Brain pericyte (primary cell): ENCODE measurements around the gene KRT20.
"Not testable (repeated sequence)": the region's sequence is repeated elsewhere in the genome, so short reads cannot be mapped to it uniquely, and the experiment has no call there.

Source experiments
- DNase-seq: peaks from one replicate; pipeline ENCODE4 v3.0.0-alpha.2; 2012; ENCODE audit warnings: low read depth, low spot score

The KRT20 gene, protein sequence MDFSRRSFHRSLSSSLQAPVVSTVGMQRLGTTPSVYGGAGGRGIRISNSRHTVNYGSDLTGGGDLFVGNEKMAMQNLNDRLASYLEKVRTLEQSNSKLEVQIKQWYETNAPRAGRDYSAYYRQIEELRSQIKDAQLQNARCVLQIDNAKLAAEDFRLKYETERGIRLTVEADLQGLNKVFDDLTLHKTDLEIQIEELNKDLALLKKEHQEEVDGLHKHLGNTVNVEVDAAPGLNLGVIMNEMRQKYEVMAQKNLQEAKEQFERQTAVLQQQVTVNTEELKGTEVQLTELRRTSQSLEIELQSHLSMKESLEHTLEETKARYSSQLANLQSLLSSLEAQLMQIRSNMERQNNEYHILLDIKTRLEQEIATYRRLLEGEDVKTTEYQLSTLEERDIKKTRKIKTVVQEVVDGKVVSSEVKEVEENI

DNA sequence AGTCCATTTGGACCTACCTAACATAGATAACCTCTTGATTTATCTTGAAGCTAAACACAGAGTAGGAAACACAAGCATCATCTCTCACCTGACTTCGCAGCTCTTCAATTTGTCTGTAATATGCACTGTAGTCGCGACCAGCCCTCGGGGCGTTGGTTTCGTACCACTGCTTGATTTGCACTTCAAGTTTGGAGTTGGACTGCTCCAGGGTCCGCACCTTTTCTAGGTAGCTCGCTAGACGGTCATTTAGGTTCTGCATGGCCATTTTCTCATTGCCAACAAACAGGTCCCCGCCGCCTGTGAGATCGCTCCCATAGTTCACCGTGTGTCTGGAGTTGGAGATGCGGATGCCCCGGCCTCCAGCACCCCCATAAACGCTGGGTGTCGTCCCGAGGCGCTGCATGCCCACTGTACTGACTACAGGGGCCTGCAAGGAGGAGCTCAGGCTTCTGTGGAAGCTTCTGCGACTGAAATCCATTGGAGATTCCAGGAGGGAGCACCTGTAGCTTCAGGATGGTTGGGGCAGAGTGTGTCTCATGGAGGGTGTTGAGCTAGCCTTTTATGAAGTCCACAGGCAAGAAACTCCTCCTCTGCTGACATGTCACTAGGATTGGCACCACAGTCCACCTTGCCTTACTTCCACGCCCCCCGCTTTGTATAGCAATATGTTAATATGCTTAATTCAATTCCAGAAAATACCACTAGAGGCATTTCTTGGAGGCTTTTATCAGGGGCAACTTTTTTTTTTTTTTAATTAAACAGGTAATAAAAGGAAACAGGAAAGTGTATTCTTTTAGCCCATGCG is at the start of gene KRT20:
KRT20 (minus strand) TSS at position 535 of the 805 bp plus-strand sequence; CDS start at position 478, 57 bp downstream.
- DNase-seq, result no peak

DNA sequence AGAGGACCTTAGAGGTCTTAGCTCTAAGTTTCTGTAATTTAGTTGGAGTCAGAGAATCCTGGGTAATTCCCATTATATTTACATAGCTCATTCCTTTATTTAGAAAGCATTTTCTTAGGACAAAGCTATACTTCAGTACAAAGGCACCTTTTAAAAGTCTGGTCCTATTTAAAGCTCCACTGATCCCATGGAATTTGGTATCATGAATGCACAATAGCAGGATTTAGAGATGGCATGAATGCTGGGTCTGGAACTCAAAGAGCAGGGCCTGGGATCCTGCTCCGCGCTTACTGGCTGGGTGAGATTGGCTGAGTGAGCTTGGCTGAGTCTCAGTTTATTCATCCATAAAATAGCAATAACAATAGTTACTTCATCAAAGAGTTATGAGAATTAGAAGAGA is 47.6 kb upstream of the KRT20 start:
- DNase-seq, result no peak

DNA sequence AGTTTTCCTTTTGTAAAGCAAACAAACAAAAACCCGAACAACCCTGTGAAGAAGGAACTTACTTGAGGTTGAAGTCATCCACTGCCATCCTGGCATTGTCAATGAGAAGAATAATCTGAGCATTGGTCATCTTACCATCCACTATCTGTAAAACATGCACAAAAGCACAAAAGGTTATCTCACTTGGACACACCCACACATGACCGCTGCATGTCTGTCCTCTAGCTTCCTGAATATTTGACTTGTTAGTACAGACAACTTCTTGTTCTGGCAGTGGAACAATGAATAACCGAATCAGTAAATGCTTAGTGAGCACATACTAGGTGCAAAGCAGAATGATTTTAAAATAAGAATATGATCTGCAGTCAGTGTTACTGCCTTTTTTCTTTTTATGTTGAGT is 46.3 kb upstream of the KRT20 start:
- DNase-seq, result no peak

DNA sequence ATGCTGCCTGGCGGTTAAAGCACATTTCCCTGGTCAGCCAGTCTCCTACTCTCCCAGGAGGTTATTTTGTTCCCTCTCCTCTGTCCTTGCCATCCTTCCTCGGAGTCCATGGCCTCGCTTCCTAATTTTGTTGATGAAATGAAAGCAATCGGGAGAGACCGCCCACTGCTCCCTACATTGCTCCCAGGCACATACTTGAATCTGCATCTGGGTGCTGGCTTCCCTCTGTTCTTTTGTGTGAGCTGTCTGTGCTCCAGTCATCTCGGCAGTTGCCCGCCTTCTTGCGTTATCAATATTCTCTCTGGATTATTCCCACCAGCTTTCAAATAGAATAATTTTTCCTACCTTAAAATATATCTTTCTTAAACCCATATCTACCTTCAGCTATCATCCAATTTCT is 41.3 kb upstream of the KRT20 start:
- DNase-seq, result no peak

DNA sequence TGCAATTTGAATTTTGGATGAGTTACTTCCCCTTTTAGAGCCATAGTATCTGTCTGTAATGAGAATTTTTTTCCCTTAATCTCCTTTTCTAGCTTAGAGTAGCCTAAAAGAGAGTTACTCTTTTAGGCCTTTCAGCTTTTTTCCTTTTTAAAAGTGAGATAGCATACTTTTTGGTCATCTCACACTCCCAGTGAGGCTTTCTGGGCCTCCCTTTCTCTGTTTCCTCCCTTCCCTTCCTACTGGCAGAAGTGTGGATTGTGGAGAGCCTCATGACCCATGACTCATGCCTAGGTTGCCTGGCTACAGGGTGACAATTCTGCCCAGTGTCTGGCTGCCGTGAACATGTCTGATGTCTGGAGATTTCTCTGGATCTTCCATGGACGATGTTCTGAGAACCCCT is 37.2 kb upstream of the KRT20 start:
- DNase-seq, result no peak

DNA sequence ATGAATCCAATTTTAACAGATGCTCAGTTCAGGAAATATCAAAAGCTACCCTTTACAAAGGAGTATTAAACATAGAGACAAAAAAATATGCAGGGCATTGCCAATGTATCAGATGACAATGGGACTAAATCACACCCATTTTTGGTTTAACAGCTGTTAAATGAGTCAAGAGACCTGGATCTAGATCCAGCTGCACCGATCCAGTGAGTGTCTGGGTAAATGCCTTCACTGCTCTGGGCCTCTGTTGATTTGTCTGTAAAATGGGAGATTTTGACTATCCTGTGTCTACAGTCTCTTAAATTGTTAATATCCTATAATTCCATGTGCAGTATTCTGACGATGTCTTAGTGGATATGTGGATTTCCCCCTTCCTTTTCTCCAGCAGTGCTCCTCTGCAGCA is 36.0 kb upstream of the KRT20 start:
- no peak for DNase-seq

DNA sequence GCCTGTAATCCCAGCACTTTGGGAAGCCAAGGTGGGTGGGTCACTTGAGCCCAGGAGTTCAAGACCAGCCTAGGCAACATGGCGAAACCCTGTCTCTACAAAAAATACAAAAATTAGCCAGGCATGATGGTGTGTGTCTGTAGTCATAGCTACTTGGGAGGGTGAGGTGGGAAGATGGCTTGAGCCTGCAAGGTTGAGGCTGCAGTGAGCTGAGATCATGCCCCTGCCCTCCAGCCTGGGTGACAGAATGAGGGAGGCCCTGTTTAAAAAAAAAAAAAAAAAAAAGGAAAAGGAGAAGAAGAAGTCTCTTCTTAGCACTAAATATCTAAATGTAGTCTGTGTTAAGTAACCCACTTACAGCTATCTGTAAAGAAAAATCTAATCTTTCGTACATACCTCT is 32.1 kb upstream of the KRT20 start:
- not testable (repeated sequence) for DNase-seq

DNA sequence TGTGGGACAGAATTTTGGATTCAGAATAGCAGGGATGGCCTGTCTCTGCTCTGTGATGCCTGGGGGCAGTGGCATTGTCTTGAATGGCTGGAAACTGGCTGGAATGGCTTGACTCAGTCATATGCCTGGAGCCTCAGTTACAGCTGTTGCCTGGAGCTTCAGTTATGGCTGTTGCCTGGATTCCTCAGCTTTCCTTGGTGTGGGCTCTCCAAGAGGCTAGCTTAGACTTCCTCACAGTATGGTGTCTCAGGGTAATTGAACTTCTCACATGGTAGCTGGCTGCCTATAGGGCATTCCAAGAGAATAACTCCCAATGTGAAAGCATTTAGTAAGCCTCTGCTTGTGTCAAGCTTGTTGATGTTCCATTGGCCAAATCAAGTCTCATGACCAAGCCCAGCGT is 31.3 kb upstream of the KRT20 start:
- DNase-seq, result no peak

DNA sequence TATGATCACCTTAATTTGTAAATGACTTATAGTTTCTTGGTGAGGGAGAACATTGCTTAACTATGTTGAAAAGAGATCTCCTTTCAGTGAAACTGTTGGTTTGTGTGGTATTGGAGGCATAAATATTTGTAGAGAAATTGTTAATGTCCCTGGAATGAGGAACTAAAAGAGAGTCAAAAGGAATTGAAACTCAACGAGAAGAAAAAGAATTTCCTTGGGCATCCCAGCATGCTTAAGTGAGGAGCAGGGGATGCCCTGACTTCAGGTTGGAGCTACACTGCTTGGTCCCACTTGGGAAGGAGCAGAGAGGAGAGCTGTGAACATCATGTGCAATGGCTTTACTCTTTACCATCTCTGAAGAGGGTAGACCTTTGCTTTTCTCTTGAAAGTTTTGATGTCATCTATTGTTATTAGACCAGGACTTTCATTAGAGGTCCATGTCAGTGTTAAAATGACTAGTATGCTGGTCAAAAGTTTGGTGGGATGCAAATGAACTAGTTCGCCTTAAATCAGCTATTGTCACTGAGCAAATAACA is 30.7 kb upstream of the KRT20 start:
- DNase-seq, result no peak

DNA sequence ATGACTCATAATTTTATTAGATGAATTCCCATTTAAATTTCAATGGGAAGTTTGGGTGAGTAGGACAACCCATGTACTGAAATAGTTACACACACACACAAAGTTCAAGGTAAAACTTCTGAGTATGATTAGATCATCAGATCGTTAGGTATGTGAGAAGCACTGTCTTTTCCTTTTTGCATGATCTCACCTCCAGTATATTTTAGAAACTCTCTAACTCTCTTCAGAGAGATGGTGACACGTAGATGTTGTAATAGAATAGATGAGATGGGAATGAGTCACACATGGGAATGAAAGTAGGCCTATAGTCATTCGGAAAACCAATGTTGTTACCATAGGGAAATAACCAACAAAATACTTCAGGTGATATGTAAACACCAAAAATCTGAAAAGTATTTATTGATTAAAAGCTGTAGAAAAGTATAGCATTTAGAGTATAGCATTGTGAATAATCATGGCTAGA is 30.2 kb upstream of the KRT20 start:
- no peak for DNase-seq

DNA sequence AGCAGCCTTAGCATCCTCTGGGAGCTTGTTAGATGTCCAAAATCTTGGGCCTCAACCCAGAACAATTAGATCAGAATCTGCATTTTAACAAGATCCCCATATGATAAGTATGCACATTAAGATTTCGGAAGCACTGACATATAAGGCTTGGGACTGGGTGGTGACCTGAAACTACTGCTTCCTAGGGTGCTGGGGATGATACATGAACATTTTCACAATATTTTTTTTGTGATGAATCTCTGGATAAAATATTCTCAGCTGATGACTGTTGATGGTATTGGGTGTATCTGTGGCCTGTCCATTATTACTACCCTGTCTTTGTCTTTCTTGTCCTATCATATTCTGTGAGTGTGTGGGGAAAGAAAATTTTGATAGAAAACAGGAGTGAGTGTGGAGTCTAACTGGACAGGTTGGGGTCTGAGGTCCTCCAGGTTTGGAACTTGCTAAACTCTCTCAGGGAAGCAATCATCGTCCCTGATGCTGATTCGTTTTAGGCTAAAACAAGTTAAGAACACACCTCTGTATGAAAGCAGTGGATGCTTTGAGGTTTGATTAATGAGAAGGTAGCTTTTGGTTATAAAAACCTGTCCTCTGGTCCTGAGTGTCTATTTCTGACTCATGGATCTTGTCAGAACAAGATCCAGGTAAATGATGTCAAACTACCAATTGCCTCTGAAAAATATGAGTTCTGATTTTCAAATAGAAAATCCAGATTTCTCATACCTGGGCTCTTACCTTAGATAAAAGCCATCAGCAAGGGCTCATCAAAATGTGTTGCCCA is 29.2 kb upstream of the KRT20 start:
- DNase-seq, result no peak

DNA sequence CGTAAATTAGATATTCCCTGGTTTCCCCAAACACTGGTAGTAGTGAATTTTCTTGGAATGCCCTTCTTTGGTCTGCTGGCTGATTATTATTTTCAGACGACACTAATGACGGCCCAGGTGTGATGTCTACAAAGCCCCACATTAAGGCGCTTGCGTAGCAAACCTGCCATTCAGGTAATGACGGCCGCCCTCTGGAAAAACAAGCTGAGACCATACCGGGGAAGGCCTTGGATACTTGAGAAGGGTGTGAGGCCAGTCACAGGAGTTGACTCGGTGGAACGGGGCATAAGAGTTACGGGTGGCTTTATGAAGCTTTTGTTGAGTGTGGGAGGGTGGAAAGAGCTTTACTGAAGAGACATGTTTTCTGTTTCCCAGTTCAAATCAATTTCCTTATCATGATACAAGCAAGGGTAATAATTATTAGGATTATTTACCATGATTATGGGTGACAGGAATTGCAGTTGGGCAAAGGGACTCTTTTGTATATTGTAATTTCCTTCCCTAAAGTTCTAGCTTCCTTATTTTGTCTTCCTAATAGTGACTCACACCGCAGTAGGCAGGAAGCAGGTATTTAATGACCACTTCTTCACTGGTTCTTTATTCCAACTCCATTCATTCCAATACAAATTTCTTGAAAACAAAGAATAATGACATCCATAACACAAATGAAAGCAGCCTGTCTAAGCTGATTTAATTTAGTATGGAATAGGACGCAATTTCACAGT is 27.6 kb upstream of the KRT20 start:
- DNase-seq, result no peak

DNA sequence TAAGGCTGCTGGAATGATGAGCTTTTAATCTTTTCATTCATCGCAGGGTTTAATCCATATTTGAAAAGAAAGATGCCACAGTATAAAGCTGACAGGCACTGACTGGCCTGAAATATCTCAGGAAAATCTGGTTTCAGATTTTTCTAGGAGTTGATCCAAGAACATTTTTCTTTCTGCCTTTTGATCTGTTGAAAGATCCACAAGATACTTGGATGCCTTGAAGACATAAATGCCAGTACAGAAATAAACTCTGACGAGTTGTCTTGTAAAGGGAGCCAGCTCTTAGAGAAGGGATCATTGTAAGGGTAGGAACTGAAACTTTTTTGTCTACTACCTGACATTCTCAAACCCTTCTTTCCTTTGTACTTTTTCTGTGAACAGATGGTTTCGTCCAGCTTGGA is 25.4 kb upstream of the KRT20 start:
- peak; percentile 20 for DNase-seq

DNA sequence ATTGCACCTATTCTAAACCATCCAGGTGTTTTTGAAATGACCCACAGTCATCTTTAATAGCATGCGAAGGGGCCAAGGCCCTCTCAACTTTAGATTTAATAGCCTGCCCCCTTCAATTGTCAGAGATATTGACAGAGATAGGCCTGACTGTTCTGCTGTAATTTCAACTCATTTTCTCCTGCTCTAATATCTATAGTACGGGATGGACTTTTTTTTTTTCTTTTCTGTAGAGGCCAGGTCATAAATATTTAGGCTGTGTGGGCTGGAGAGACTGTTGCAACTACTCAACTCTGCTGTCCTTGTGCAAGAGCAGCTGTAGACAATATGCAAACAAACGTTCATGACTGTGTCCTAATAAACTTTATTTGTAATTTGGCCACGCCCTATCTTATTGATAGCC is 24.7 kb upstream of the KRT20 start:
- DNase-seq, result no peak

DNA sequence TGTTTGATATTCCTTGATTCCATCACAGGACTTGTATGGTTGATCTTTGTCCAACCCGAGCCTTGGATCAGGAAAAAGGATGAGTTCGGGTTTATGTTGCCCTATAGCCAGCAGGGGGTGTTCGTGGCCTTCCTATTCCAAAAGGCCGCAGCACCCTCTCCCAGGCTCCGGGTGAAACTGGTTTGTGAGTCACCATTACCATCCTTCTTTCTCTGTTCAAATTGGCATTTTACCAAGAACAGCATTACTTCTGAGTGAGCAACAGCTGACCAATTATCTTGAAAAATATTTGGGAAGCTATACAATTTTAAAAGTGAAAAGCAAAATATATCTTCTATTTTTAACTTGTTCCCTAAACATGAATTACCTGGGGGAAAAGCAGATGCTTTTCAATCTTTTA is 24.3 kb upstream of the KRT20 start:
- peak; percentile 88 for DNase-seq

DNA sequence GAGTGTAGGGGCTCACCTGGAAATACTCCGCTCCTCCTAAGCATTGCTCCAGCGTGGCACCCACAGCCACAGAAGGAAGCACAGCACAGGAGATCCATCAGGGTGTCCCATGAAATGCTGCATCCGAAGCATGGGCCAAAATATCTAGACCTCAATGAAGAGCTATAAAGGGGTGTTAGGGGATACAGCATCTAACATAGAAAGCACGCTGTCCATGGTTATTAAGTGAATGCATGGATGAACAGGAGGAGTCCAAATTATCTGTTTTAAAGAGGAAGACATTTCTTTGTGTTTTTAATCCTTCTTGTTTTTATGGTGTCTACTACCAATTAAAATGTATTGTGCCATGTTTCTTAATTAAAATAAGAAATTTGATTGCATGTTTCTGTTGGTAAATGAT is 21.6 kb upstream of the KRT20 start:
- no peak for DNase-seq

DNA sequence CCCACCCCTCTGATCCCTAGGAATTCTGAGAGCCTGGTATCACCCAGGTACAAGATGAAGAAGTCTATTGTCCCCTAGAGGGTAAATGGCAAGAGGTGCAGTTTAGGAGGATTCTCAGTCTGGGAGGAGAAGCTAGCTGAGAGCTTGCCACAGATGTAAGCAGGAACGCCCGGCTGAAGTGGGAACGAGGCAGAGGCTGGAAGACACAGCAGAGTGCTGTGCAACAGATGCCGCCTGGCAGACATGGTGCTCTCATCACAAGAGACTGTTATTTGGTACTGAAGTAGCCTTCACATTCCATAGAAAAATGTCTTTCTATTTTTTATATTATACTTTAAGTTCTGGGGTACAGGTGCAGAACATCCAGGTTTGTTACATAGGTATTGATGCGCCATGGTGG is 20.3 kb upstream of the KRT20 start:
- no peak for DNase-seq

DNA sequence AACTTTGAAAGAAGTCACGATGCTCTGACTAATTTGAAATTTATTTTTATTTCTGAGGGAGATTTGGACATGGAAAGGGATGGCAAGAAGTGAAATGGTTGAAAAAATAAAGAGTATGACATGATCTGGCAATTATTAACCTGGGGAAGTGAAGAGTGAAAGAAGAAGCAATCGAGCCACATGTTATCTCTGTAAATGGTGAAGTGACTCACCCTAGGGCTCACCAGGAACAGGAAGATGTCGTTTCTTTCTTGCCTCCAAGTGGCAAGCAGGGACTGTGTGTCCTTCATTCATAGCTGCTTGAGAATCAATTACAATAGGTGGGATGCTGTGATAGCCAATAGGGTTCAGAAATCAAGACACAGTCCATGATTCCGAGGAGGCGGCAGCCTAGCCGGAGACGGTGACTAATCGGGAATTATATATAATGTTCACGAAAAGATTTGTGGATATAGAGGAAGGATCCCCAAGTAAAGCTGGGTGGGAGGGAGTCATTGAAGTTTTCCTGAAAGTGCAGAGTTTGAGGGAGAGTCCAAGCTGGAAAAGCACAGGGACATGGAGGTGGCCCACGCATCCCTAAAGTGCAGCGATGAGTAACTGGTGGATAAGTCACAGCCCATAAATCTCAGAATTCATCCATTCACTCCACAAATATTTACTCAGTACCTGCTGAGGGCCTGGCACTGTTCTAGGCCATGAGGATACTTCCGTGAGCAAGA is 18.2 kb upstream of the KRT20 start:
- no peak for DNase-seq

DNA sequence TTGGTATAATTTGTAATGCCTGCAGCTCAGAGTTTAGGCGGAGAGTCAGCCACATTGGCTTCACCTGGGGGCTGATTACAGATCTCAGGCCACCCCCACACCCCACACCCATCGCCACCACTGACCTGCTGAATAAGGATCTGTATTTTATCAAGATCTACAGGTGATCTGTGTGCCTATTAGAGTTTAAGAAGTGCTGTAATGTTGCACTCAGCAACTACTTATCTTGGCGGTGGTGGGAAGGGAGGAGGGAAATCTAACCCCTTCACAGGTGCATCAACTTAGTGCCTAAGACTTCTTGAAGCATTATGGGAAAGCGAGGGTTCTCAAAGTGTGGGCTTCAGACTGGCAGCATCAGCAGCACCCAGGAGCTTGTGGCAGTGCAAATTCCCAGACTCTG is 17.5 kb upstream of the KRT20 start:
- DNase-seq, result no peak

DNA sequence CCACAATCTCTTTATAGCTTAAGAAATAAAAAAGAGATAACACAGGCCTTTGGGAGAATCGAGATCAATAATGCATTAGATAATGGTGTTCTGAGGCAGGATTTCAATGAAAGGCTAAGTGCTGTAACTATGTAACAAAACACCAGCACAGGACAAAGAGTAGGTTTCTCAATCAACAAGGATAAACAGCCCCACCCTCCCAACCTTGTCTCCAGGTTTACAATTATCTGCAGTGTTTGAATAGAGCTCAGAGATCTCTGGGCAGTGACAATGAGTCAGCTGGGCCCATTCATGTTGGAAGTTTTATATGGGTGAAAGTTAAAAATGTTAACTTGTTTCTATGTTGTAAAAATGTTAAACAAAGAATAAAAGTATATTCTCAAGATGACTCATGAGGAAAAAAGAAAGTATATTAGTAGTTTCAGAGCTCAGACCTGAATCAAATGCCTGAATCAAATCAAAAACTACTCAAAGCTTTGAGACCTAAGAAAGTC is 17.0 kb upstream of the KRT20 start:
- no peak for DNase-seq
